ENCODE results near the gene EFHC1. TPM values are rescaled to one million over a fixed set of nuclear protein-coding genes. Genes with fewer than 3 reads are reported as not detected.

Gene EFHC1
- total and polyA plus RNA-seq, 2 of the 13 experiments (the other 11 are each of a cell fraction or from before 2014, with no cell fraction given) = 23.4 to 29.5 TPM

- TF ChIP-seq, protein P1, sequence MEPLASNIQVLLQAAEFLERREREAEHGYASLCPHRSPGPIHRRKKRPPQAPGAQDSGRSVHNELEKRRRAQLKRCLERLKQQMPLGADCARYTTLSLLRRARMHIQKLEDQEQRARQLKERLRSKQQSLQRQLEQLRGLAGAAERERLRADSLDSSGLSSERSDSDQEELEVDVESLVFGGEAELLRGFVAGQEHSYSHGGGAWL (CRISPR knock-in tag; IDR thresholded peaks at IDR 0.05) = no peak
- TF ChIP-seq ZNF83 (CRISPR knock-in tag; IDR thresholded peaks at IDR 0.05; ENCODE audit: borderline replicate concordance) (no peak), ATF2 (CRISPR knock-in tag; IDR thresholded peaks at IDR 0.05) (no peak), NBN (conservative IDR thresholded peaks at IDR 0.05) (no peak), NFE2L2 (IDR thresholded peaks at IDR 0.05; ENCODE audit: low read length) (no peak), FOXK1 (CRISPR knock-in tag; IDR thresholded peaks at IDR 0.05; ENCODE audit: borderline replicate concordance, low read depth) (no peak), ARNT2 (CRISPR knock-in tag; IDR thresholded peaks at IDR 0.05; ENCODE audit: low read depth) (no peak), FOXO4 (CRISPR knock-in tag; conservative IDR thresholded peaks at IDR 0.05) (no peak), ZFP62 (CRISPR knock-in tag; IDR thresholded peaks at IDR 0.05) (no peak), ATF7-NPFF (CRISPR knock-in tag; IDR thresholded peaks at IDR 0.05; ENCODE audit: low read depth) (no peak), PRPF4 (IDR thresholded peaks at IDR 0.05; ENCODE audit: low read depth, low read length, poor library complexity, severe bottlenecking) (no peak), TRIM24 (CRISPR knock-in tag; IDR thresholded peaks at IDR 0.05) (no peak), TAF15 (IDR thresholded peaks at IDR 0.05; ENCODE audit: low read depth, low read length, poor library complexity, severe bottlenecking) (no peak), ZKSCAN5 (CRISPR knock-in tag; IDR thresholded peaks at IDR 0.05) (no peak), ZBTB1 (CRISPR knock-in tag; IDR thresholded peaks at IDR 0.05; ENCODE audit: borderline replicate concordance) (no peak), ZNF788 (CRISPR knock-in tag; IDR thresholded peaks at IDR 0.05; ENCODE audit: borderline replicate concordance) (no peak), SP1 (IDR thresholded peaks at IDR 0.05) (no peak), SP1 (CRISPR knock-in tag; IDR thresholded peaks at IDR 0.05) (no peak), HOXA7 (CRISPR knock-in tag; IDR thresholded peaks at IDR 0.05) (no peak), HNF4A (CRISPR knock-in tag; IDR thresholded peaks at IDR 0.05) (no peak; the same call in 1 of the 2 replicates), MAFF (IDR thresholded peaks at IDR 0.05; ENCODE audit: low read depth, low read length) (no peak), HNRNPUL1 (IDR thresholded peaks at IDR 0.05; ENCODE audit: low read depth, low read length) (no peak), SMC3 (IDR thresholded peaks at IDR 0.05; ENCODE audit: low read length) (no peak), TSC22D2 (CRISPR knock-in tag; IDR thresholded peaks at IDR 0.05; ENCODE audit: borderline replicate concordance) (no peak), SRSF9 (IDR thresholded peaks at IDR 0.05; ENCODE audit: borderline replicate concordance, insufficient read depth, low read depth, low read length, poor library complexity, severe bottlenecking) (no peak)
- TF ChIP-seq, protein P2, sequence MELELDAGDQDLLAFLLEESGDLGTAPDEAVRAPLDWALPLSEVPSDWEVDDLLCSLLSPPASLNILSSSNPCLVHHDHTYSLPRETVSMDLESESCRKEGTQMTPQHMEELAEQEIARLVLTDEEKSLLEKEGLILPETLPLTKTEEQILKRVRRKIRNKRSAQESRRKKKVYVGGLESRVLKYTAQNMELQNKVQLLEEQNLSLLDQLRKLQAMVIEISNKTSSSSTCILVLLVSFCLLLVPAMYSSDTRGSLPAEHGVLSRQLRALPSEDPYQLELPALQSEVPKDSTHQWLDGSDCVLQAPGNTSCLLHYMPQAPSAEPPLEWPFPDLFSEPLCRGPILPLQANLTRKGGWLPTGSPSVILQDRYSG (CRISPR knock-in tag; IDR thresholded peaks at IDR 0.05) = no peak
- TF ChIP-seq, protein P3, sequence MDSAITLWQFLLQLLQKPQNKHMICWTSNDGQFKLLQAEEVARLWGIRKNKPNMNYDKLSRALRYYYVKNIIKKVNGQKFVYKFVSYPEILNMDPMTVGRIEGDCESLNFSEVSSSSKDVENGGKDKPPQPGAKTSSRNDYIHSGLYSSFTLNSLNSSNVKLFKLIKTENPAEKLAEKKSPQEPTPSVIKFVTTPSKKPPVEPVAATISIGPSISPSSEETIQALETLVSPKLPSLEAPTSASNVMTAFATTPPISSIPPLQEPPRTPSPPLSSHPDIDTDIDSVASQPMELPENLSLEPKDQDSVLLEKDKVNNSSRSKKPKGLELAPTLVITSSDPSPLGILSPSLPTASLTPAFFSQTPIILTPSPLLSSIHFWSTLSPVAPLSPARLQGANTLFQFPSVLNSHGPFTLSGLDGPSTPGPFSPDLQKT (CRISPR knock-in tag; IDR thresholded peaks at IDR 0.05; ENCODE audit: borderline replicate concordance) = no peak
Observed at GRCh38 chr6:52545406-52546119, 125.4 kb downstream of the EFHC1 start (continued).
